ENCODE data around the gene DMRT1. TPM values are rescaled to one million over a fixed set of nuclear protein-coding genes. Genes with fewer than 3 reads are reported as not detected.

Gene DMRT1
- total RNA-seq, 1 donor from 2014 or later, result not detected

DNA sequence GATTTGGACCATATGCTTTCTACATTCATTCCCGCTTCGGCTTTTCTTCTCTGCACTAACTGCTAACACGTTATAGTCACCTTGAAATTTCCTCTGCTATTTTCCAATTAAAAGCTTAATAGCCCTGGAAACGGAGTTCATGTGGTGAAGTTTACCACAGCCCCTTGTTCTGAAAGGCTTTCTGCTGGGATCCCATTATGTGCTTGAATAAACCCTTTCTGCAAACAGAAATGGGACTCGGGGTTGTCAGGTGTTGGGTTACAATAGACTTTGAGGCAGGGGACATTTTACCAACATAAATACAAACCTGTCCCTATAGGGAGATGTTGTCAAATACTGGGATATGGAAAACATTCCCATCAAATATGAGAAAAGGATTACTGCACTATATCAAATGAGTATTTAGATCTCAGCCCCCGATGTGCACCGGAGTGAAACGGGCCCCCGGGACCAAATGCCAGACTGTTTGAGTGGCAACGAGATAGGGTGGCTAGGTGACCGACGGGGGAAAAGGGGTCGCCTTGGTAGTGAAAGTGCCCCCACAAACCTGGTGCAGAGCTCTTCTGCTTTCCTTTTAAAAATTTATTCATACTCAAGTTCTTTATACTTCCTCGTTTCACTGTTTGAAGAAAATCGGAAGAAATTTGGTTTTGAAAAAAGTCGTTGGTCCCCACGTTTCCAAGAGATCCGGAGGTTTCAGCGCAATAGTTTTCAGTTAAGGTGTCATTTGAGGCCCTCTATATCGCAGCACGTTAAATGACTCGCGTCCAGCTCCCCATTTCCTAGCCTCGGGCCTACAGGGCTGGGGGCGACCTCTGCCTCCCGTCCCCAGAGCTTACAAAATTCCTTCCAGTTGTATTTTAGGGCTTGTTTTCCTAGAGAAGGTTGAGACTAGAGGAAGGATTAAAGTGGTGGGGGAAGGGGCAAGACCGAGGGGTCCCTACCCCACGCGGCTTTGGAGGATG is 132.8 kb downstream of the DMRT1 start:
- no peaks in the 10 kb centered on the region for H3K36me3 Mint-ChIP-seq (ENCODE audit: insufficient read depth)
- H3K9me3 Mint-ChIP-seq (ENCODE audit: low read depth), result no peaks in the 10 kb centered on the region
- no peak for DNase-seq (ENCODE audit: low spot score, unreplicated experiment)
- TF ChIP-seq, protein P1, sequence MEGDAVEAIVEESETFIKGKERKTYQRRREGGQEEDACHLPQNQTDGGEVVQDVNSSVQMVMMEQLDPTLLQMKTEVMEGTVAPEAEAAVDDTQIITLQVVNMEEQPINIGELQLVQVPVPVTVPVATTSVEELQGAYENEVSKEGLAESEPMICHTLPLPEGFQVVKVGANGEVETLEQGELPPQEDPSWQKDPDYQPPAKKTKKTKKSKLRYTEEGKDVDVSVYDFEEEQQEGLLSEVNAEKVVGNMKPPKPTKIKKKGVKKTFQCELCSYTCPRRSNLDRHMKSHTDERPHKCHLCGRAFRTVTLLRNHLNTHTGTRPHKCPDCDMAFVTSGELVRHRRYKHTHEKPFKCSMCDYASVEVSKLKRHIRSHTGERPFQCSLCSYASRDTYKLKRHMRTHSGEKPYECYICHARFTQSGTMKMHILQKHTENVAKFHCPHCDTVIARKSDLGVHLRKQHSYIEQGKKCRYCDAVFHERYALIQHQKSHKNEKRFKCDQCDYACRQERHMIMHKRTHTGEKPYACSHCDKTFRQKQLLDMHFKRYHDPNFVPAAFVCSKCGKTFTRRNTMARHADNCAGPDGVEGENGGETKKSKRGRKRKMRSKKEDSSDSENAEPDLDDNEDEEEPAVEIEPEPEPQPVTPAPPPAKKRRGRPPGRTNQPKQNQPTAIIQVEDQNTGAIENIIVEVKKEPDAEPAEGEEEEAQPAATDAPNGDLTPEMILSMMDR (IDR thresholded peaks at IDR 0.05; ENCODE audit: unreplicated experiment), result no peak
- peak overlapping the region; percentile 63 for H3K27ac Mint-ChIP-seq
- peaks cover 85% of the 10 kb centered on the region for H3K27me3 Mint-ChIP-seq
- no peak overlapping the region for H3K4me3 Mint-ChIP-seq (ENCODE audit: low read depth)
- peaks cover 22% of the 10 kb centered on the region for H3K4me1 Mint-ChIP-seq (ENCODE audit: low read depth)

GRCh38 chr9:974996-975739 is 133.7 kb downstream of the DMRT1 start:
- no peak for DNase-seq (ENCODE audit: low spot score, unreplicated experiment)
- peak overlapping the region; percentile 44 for H3K4me3 Mint-ChIP-seq (ENCODE audit: low read depth)
- peaks cover 85% of the 10 kb centered on the region for H3K27me3 Mint-ChIP-seq
- TF ChIP-seq, protein P1 (IDR thresholded peaks at IDR 0.05; ENCODE audit: unreplicated experiment), result no peak
- H3K36me3 Mint-ChIP-seq (ENCODE audit: insufficient read depth), result no peaks in the 10 kb centered on the region
- H3K9me3 Mint-ChIP-seq (ENCODE audit: low read depth), result no peaks in the 10 kb centered on the region
- H3K27ac Mint-ChIP-seq, result no peak overlapping the region
- peaks cover 19% of the 10 kb centered on the region for H3K4me1 Mint-ChIP-seq (ENCODE audit: low read depth)

GRCh38 chr9:975740-976257 is 134.3 kb downstream of the DMRT1 start:
- Mint-ChIP-seq H3K27ac (no peak overlapping the region), H3K27me3 (peaks cover 86% of the 10 kb centered on the region)

GRCh38 chr9:976258-976942 is 134.9 kb downstream of the DMRT1 start, which contains the start of gene DMRT3:
TSS of gene DMRT3 (plus strand) at chr9:976655. CDS start at chr9:977002, 347 bp downstream.
- Mint-ChIP-seq H3K27ac (no peak within 1 kb of the TSS), H3K9me3 (ENCODE audit: low read depth) (no peaks in the 10 kb centered on the region), H3K4me1 (ENCODE audit: low read depth) (peaks cover 14% of the 10 kb centered on the region), H3K36me3 (ENCODE audit: insufficient read depth) (no peaks in the 10 kb centered on the region), H3K4me3 (ENCODE audit: low read depth) (peak within 1 kb of the TSS; percentile 48), H3K27me3 (peaks cover 86% of the 10 kb centered on the region)
- TF ChIP-seq, protein P1 (IDR thresholded peaks at IDR 0.05; ENCODE audit: unreplicated experiment), result peak; percentile 41
- DNase-seq (ENCODE audit: low spot score, unreplicated experiment), result peak; percentile 48

More at GRCh38 chr9:975740-976257, 134.3 kb downstream of the DMRT1 start:
- H3K4me1 Mint-ChIP-seq (ENCODE audit: low read depth), result peaks cover 16% of the 10 kb centered on the region
- H3K4me3 Mint-ChIP-seq (ENCODE audit: low read depth), result peak overlapping the region; percentile 44
- H3K9me3 Mint-ChIP-seq (ENCODE audit: low read depth), result no peaks in the 10 kb centered on the region
- TF ChIP-seq, protein P1 (IDR thresholded peaks at IDR 0.05; ENCODE audit: unreplicated experiment), result no peak
- H3K36me3 Mint-ChIP-seq (ENCODE audit: insufficient read depth), result no peaks in the 10 kb centered on the region
- no peak for DNase-seq (ENCODE audit: low spot score, unreplicated experiment)

Data from progenitor cell of endocrine pancreas (in vitro differentiated cells).